COLO668 (cell line): Measurements from ENCODE around the gene LMLN.
"Not testable (repeated sequence)": the region's sequence is repeated elsewhere in the genome, so short reads cannot be mapped to it uniquely, and the experiment has no call there.

Experiments
- DNase-seq: peaks from one replicate; lab custom pipeline; 2025; ENCODE audit not compliant: unreplicated experiment; lab: John Stamatoyannopoulos, UW

Gene LMLN

DNA sequence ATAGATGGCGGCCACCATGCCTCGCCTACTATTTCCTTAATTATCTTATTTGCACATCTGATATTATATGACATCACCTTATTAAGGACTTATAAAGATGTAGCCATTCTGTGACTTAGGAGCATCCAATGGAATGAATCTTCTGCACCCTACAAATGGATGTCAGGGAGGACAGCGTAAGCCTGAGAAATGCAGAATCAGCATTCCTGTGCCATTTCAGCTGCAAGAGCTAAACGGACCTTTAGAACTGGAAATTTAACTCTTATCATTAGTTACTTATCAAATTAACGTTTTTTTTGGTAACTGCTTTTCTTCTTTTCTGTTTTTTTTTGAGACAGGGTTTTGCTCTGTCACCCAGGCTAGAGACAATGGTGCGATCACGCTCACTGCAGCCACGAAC lies 65.6 kb downstream of the LMLN start:
- DNase-seq: no peak

DNA sequence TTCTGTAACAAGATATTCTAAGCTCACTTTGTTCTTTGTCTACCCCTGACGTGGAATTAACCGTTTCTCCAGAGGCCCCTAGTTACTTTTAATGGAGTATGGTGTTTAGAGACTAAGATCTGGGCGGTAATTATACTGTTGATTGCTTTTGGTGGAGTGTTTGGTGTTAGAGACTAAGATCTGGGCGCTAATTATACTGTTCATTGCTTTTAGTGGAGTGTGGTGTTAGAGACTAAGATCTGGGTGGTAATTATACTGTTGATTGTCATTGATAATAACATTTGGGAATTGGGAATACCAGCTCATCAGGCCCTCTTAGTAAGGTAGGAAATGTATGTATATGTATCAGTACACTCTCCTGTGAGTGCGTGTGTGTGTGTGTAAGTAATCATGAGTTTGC lies 66.6 kb downstream of the LMLN start:
- DNase-seq: no peak

DNA sequence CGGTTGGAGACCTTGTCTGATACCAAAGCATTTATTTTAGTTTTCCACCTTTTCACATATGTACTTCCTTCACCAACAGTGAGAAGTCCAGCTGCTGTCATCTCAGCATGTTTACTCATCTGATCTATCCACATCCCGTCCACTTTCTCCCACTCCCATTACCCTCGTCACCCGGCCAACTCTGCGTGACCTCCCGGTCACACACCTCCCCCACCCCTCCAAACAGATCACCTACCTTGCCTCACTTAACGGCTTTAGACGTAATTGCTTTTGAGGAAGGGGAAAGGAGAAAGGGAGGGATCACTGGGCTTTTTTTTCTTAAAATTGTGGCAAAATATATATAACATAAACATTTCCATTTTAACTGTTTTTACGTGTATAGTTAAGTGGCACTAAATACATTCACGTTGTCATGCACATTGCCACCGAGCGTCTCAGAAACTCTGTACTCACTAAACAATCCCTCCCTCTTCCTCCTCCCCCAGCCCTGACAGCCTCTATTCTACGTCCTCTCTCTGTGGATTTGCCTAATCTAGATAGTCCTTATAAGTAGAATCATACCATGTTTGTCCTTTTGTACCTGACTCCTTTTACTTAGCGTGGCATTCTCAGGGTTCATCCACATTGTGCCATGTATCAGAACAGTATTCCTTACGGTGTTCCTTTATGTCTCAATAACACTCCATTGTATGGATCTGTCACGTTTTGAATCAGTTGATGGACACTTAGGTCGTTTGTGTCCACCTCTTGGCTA lies 67.2 kb downstream of the LMLN start:
- no peak for DNase-seq

DNA sequence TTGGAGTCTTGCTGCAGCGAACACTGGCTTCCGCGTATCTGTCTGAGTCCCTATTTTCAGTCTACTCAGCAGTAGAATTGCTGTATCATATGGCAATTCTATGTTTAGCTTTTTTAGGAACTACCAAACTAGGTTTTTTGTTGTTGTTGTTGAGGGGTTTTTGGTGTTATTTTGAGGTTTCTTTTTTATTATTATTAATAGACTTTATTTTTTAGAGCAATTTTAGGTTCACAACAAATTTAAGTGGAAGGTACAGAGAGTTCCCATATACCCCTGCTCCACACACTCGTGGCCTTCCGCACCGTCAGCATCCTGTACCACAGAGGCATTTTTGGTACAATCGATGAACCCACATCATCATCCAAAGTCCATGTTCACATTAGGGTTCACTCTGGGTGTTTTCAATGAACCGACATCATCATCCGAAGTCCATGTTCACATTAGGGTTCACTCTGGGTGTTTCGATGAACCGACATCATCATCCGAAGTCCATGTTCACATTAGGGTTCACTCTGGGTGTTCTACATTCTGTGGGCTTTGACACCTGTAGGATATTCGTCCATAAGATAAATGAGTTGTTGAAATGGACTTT lies 67.9 kb downstream of the LMLN start:
- DNase-seq: no peak

DNA sequence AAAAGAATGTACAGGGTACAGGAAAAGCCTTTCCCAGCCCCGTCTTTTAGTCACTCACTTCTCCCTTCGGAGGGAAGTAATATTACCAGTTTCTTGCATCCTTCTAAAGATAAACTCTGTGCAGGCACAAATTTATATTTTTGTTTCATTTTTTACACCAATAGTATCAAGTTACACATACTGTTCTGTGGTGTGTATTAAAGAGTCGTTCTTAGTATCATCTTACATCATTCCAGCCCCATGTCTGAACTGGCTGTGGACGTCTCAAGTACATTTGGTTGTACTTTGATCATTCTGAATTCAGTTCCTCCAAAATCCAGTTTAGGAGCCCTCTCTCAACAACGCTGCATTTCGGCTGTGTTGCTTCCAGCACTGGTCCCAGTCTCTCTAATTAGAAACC lies 68.7 kb downstream of the LMLN start:
- DNase-seq: no peak

DNA sequence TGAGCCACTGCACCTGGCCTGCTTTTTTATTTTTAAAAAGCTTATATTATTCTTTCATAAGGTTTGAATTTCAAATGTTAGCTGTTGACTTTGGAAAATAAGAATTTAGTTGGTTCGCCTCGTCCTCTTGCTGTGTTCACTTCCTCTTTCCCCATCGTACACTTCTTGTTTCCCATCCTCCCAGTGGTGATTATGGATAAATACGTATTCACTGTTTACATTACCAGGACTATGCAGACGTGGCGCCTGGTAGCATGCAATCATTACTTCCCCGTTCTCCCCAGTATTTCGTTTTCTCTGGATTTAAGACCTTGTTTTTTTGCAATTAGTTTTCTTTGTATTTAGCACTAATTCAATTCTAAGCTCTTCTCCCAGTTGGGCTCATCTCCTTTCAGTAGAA lies 70.1 kb downstream of the LMLN start:
- no peak for DNase-seq

DNA sequence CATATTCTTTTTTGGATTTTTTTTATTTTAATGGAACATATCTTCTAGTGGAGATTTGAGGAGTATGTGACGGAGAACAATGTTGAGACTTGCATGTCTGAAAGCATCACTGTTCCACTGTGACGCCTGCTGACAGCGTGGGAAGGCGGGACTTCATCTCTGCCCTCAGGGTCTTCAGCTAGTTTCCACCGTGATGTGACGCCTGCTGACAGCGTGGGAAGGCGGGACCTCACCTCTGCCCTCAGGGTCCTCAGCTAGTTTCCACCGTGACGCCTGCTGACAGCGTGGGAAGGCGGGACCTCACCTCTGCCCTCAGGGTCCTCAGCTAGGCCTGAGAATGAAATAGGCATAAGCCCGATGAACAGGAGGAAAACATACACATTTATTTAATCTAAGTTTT lies 70.7 kb downstream of the LMLN start:
- DNase-seq: no peak

DNA sequence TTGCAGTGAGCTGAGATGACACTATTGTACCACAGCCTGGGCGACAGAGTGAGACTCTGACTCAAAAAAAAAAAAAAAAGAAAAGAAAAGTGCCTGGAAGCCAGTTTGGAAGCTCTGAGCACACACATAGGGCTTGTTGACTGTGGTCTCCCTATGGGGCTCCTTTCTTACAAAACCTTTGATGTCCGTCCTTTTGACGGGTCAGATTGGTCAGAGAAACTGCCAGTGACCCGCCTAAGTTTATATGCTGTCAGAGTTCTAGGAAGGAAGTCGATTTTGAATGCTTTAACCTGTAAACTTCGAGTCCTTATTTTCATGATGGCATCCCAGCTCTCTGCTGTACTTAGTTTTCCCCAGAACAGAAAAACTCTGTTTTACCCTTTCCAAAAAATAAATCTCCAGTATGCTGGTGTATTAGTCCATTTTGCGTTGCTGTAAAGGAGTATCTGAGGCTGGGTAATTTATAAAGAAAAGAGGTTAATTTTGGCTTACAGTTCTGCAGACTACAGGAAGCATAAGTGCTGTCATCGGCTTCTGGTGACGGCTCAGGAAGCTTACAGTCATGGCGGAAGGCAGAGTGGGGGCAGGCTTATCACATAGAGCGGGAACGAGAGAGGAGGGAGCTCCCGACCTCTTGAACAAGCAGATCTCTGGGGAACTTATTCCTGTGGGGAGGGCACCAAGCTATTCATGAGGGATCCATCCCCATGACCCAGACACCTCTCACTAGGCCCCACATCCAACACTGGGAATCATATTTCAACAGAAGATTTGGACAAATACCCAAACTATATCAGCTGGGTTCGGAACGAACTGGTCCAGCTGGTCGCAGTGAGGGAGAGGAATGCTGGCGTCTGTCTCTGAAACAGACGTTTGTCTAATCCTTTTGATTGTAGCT lies 72.3 kb downstream of the LMLN start:
- DNase-seq: no peak

DNA sequence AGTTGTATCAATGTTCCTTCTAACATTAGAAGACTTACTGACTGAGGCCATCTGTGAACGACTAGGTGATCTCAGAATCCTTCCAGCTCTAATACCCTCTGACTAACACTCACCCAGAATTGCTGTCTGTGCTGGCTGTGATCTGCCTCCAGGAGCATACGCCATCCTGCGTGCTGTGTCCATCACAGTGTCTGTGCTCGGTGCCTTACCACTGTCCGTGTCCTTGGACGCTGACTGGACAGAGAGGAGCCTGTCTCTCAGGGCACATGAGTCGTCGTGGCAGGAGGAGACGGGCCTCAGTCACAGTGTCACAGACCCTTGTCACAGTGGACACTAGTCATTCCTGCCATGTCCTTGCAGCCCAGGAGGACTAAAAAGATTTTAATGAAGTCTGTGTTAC lies 83.1 kb downstream of the LMLN start:
- DNase-seq: no peak

DNA sequence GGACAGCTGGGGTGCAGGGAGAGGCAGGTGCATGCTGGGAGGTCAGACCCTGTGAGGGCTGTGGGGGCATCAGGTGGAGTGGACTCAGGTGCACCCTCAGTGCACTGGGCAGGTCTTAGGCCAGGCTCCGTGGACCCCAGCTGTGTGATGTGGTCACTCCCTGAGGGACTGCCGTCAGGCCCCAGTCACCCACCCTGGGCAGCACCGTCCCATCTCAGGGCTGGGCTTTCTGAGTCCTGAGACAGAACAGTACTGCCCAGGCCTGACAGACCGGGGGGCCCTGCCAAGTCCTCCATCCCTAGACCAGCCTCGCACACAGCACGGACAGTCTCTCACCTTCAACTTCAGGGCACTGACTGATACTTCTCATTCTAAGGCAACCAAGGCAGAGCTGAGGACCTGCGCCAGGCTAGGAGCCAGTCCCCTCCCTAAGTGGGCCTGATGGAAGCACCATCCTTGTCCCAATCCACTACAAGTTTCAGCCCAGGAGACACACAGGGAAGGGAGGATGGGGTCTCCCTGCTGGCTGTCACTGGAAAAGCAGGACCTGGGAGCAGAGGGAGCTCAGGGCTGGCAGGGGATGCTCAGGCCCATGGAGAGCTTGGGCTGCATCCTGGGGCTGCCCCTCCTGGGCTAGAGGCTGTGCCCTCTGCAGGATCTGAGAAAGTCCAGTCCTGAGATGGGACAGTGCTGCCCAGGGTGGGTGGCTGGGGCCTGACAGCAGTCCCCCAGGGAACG lies 86.3 kb downstream of the LMLN start:
- no peak for DNase-seq

DNA sequence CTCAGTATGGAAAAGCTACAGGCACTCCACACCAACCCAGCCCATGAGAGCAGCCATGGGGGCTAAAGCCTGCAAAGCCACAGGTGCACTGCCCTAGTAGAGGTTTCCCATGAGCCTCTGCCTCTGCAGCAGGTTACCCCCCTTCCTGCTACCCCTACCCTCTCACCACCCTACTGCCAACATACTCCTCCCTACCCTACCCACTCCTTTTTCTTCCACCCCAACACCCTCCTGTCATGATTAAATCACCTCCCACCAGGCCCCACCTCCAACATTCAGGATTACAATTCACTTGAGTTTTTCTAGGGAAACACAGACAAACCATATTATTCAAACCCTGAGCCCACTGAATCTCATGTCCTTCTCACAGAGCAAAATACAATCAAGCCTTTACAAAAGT lies 88.4 kb downstream of the LMLN start:
- DNase-seq: no peak

DNA sequence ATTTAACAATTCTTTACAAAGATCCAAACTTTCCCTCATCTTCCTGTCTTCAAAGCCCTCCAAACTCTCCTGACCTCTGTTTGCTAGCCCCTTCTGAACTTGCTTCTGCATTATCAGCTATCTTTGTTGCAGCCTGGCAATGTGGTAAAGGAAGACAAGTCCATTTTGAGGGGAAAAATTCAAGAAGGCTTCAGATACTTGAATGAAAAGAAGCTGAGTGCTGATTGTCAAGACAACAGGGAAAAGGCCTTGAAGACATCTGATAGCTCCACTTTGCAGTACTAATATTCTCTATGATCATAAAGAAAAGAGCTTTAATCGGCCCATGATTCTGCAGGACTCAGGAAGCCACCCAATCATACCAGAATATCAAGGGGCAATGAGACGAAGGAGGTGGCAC lies 91.8 kb downstream of the LMLN start:
- DNase-seq: no peak

DNA sequence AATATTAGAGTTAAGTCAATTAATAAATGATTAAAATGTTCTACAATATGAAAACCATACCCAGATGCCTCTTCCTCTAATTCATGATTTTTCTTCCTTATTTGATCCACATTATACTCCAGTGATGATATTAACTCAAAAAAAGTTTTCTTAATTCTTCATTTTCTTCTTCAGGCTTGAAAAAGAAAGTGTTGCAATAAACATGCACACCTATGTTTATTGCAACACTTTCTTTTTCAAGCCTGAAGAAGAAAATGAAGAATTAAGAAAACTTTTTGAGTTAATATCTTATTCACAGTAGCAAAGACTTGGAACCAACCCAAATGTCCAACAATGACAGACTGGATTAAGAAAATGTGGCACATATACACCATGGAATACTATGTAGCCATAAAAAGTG lies 93.4 kb downstream of the LMLN start:
- not testable (repeated sequence) for DNase-seq

DNA sequence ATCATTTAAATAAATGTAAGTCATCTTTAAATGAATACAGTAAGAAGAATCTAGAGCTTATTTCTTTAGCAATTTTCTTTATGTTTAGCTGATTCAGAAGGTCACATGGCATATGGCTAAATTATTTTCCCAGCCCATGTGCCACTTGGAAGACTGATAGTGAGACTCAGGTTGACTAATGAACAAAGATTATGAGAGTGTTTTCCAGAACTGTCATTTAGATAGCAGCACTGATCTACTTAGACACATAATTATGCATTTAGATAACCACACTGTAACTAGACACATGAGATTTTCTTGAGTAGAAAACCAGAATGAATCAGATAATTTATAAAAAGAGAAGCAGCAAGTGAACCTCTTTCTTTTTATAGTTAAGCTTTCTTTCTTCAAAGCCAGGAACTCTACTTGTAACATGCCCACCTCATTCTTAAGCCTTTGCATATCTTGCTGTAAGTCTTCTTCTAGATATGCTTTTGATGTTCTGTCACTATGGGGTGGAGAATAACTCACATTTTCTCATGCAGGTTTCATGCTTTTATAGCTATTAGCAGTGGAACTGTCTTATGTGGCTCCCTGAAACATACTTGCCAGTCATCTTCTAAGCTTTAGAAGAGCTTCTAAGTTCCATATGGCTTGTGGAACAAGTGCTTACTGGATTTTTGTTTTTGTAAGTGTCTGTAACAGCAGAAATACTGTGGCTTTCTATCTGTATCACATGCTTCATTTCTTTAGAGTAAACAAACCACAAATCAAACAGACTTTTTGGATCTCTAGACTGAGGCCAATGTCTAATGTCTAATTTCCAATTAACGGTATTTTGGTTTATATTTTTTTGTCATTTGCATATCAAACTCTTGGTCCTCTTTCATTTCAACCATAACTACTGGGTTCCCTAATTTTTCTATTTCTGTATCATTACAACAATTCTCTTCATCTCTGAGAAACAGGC lies 101.4 kb downstream of the LMLN start:
- no peak for DNase-seq

DNA sequence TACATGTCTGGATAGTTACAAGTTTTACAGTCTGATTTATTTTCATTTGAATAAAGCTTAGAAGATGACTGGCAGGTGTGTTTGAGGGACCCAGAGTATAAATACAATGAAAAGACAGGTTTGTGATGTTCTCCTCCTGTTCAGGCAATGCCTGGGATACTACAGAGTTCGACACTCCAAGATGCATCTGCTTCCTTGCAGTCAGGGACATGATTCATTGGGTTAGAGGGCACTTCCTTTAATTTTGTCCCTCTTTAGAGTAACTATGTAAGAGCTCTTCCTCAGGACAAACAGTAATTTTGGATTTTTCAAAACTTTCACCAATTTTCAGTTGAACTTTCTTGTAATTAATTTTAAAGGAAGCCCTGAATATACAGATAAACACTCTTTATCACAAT lies 102.0 kb downstream of the LMLN start:
- no peak for DNase-seq

DNA sequence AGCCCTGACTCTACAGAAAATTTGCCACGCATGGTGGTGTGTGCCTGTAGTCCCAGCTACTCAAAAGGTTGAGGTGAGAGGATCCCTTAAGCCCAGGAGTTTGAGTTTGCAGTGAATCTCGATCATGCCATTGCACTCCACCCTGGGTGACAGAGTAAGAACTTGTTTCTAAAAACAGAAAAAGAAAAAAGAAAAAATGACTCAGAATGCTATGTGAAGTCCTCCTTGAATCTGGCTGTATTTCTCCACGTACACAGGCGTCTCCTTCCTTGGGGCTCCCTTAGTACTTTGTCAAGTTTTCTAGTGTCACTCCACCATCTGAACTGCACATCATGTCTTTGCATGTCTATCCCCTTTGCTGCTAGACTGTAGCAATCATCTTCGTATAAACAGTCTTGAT lies 104.4 kb downstream of the LMLN start:
- no peak for DNase-seq

DNA sequence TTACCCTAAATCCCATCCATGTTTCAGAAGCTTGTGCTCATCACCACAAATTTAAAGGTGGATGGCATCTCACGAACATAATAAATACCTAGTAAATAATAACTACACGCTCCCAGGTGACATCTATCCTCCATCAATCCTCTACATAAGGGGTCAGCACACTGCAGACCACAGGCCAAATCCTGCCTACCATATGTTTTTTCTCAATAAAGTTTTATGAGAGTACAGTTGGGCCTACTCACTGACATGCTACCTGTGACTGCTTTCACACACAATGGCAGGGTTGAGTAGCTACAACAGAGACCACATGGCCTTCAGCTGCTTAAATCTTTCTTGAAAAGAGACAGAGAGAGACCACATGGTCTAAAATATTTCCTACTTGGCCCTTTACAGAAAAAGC lies 105.9 kb downstream of the LMLN start:
- no peak for DNase-seq

DNA sequence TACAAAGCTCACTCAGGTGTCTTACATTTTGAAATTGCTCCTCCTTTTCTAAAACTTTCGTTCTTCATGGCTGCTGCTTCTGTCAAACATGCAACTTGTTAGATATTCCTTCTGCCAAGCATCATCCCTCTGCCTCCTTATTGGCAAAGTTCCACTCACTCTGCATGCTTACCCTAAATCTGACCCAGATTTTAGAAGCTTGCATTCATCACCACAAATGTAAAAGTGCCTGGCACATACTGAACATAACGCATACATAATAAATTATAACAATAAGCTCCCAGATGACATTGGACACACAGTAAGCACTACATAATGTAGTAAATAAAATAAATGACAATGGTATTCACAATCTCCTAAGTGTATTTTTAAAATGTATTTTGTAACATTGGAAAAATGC lies 107.4 kb downstream of the LMLN start:
- DNase-seq: no peak

DNA sequence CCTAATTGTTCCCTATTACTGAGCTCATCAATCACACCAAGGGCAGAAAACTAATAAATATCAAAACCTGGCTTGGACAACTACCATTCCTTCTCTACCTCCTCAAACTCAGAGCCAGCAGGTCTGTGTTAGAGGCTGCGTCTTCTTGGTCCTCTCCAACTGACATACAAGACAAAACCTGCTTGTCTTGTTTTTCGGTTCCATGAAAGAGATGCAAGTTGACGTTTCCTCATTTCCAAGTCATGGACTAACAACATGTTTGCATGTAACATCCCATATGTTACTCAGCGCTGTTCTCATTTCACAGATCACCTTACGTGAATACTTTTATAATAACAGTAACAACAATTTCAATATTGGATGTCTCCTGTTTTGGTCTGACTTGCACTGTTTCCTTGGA lies 110.9 kb downstream of the LMLN start:
- no peak for DNase-seq

DNA sequence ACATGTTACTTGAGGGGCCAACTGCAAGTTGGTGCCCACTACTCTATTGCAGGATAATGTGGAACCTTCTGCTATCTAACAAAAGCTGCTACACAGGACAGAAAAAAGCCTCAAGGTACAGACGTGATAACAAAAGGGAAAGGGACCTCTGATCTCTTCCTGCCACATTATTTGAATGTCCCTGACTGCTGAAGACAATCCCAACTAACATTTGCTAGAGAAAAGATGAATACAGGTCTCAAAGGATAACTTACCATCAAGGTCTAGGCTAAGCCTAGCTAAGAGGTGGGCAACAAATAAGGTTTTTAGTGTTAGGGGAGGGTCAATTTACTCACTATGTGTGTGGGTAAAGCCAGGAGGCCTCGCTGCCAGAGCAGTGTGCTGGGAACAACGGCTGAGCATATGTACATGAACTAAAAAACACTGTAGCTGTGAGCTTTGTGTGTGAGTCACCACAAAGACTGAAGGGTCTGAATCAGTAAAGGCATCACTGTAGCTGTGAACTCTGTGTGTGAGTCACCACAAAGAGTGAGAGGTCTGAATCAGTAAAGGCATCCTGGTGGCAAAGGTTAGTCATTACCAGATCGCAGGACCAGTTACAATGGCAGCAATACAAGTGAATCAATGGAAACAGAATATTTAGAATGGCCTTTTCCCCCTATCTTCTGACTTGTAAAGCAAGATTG lies 111.7 kb downstream of the LMLN start:
- no peak for DNase-seq
